Measurements from ENCODE around the gene ZNF343.
"Not testable (repeated sequence)": the region's sequence is repeated elsewhere in the genome, so short reads cannot be mapped to it uniquely, and the experiment has no call there.

Gene ZNF343

GRCh38 chr20:2509468-2509781 lies 710 bp upstream of the ZNF343 start:
- Mint-ChIP-seq H3K4me3 (peak overlapping the region; percentile 97), H3K36me3 (ENCODE audit: low read depth) (peaks cover 13% of the 10 kb centered on the region), H3K9me3 (no peaks in the 10 kb centered on the region), H3K27ac (peak overlapping the region; percentile 94), H3K4me1 (ENCODE audit: low read depth) (peaks cover 21% of the 10 kb centered on the region), H3K27me3 (peaks cover 9% of the 10 kb centered on the region)
- intact Hi-C loops (cut with micrococcal nuclease): loop anchor here (1.0 kb wide), 1 partner anchor 39 kb away; the partner anchor contains the start of gene SNRPB

- Mint-ChIP-seq H3K27ac (peak overlapping the region; percentile 94), H3K4me3 (peak overlapping the region; percentile 97), H3K9me3 (no peaks in the 10 kb centered on the region), H3K36me3 (ENCODE audit: low read depth) (peaks cover 13% of the 10 kb centered on the region), H3K4me1 (ENCODE audit: low read depth) (peaks cover 21% of the 10 kb centered on the region), H3K27me3 (peaks cover 9% of the 10 kb centered on the region)
- intact Hi-C loops (cut with micrococcal nuclease): no loop called here
Measured at GRCh38 chr20:2507875-2508630, 662 bp downstream of the ZNF343 start.

GRCh38 chr20:2507464-2507863 lies 1.3 kb downstream of the ZNF343 start:
- peaks cover 21% of the 10 kb centered on the region for H3K4me1 Mint-ChIP-seq (ENCODE audit: low read depth)
- H3K27me3 Mint-ChIP-seq: peaks cover 6% of the 10 kb centered on the region
- H3K4me3 Mint-ChIP-seq: no peak overlapping the region
- no peak overlapping the region for H3K27ac Mint-ChIP-seq
- intact Hi-C loops (cut with micrococcal nuclease): no loop called here
- H3K9me3 Mint-ChIP-seq: no peaks in the 10 kb centered on the region
- H3K36me3 Mint-ChIP-seq (ENCODE audit: low read depth): peaks cover 13% of the 10 kb centered on the region

DNA sequence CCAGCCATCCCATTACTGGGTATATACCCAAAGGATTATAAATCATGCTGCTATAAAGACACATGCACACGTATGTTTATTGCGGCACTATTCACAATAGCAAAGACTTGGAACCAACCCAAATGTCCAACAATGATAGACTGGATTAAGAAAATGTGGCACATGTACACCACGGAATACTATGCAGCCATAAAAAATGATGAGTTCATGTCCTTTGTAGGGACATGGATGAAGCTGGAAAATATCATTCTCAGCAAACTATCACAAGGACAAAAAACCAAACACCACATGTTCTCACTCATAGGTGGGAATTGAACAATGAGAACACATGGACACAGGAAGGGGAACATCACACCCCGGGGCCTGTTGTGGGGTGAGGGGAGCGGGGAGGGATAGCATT lies 2.3 kb downstream of the ZNF343 start:
- H3K27me3 Mint-ChIP-seq; intact Hi-C loops (cut with micrococcal nuclease); H3K9me3 Mint-ChIP-seq; H3K4me3 Mint-ChIP-seq; H3K27ac Mint-ChIP-seq: not testable (repeated sequence)
- peaks cover 13% of the 10 kb centered on the region for H3K36me3 Mint-ChIP-seq (ENCODE audit: low read depth)
- H3K4me1 Mint-ChIP-seq (ENCODE audit: low read depth): peaks cover 21% of the 10 kb centered on the region

DNA sequence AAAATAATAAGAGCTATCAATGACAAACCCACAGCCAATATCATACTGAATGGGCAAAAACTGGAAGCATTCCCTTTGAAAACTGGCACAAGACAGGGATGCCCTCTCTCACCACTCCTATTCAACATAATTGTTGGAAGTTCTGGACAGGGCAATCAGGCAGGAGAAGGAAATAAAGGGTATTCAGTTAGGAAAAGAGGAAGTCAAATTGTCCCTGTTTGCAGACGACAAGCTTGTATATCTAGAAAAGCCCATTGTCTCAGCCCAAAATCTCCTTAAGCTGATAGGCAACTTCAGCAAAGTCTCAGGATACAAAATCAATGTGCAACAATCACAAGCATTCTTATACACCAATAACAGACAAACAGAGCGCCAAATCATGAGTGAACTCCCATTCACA lies 3.9 kb downstream of the ZNF343 start:
- H3K27me3 Mint-ChIP-seq; H3K9me3 Mint-ChIP-seq; H3K27ac Mint-ChIP-seq; H3K4me3 Mint-ChIP-seq; intact Hi-C loops (cut with micrococcal nuclease): not testable (repeated sequence)
- peaks cover 26% of the 10 kb centered on the region for H3K36me3 Mint-ChIP-seq (ENCODE audit: low read depth)
- H3K4me1 Mint-ChIP-seq (ENCODE audit: low read depth): peaks cover 21% of the 10 kb centered on the region

GRCh38 chr20:2502808-2503384 lies 5.8 kb downstream of the ZNF343 start:
- H3K36me3 Mint-ChIP-seq (ENCODE audit: low read depth): peaks cover 31% of the 10 kb centered on the region
- H3K4me3 Mint-ChIP-seq; intact Hi-C loops (cut with micrococcal nuclease); H3K27ac Mint-ChIP-seq; H3K9me3 Mint-ChIP-seq; H3K27me3 Mint-ChIP-seq: not testable (repeated sequence)
- H3K4me1 Mint-ChIP-seq (ENCODE audit: low read depth): peaks cover 11% of the 10 kb centered on the region

DNA sequence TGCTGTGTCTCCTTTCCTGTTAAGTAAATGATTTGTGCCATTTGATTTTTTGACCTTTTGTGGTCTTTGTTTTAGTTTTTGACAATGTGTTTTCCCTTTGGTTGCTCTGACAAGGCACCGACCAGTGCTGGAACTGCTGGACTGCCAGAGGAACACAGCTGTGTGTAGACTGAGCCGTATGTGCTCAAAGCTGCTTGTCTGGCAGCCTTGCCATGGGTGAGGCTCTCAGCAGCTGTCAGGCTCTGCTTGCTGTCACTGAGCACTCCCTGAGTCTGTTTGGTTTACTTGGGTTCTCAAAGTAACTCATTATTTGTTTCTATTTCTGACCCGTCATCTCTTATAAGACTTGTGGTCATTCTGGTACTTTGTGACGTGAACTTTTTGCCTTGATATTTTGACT lies 23.1 kb downstream of the ZNF343 start:
- Mint-ChIP-seq H3K9me3 (peaks cover 9% of the 10 kb centered on the region), H3K27ac (no peak overlapping the region), H3K36me3 (ENCODE audit: low read depth) (peaks cover 91% of the 10 kb centered on the region), H3K4me3 (no peak overlapping the region), H3K27me3 (no peaks in the 10 kb centered on the region), H3K4me1 (ENCODE audit: low read depth) (no peaks in the 10 kb centered on the region)
- intact Hi-C loops (cut with micrococcal nuclease): no loop called here

- intact Hi-C loops (cut with micrococcal nuclease): no loop called here
- H3K27me3 Mint-ChIP-seq: no peaks in the 10 kb centered on the region
- H3K9me3 Mint-ChIP-seq: peaks cover 15% of the 10 kb centered on the region
- H3K4me1 Mint-ChIP-seq (ENCODE audit: low read depth): no peaks in the 10 kb centered on the region
- no peak overlapping the region for H3K27ac Mint-ChIP-seq
- no peak overlapping the region for H3K4me3 Mint-ChIP-seq
- peaks cover 91% of the 10 kb centered on the region for H3K36me3 Mint-ChIP-seq (ENCODE audit: low read depth)
Measured at GRCh38 chr20:2485080-2485479, 23.6 kb downstream of the ZNF343 start.

GRCh38 chr20:2483504-2483903 lies 25.2 kb downstream of the ZNF343 start:
- Mint-ChIP-seq H3K4me1 (ENCODE audit: low read depth) (no peaks in the 10 kb centered on the region), H3K27me3 (no peaks in the 10 kb centered on the region), H3K36me3 (ENCODE audit: low read depth) (peaks cover 78% of the 10 kb centered on the region), H3K27ac (no peak overlapping the region), H3K4me3 (no peak overlapping the region), H3K9me3 (peaks cover 16% of the 10 kb centered on the region)
- intact Hi-C loops (cut with micrococcal nuclease): no loop called here

- no peak overlapping the region for H3K27ac Mint-ChIP-seq
- peaks cover 56% of the 10 kb centered on the region for H3K36me3 Mint-ChIP-seq (ENCODE audit: low read depth)
- H3K4me3 Mint-ChIP-seq: no peak overlapping the region
- H3K9me3 Mint-ChIP-seq: peaks cover 16% of the 10 kb centered on the region
- H3K27me3 Mint-ChIP-seq: no peaks in the 10 kb centered on the region
- H3K4me1 Mint-ChIP-seq (ENCODE audit: low read depth): no peaks in the 10 kb centered on the region
- intact Hi-C loops (cut with micrococcal nuclease): no loop called here
Measured at GRCh38 chr20:2480381-2480780, 28.3 kb downstream of the ZNF343 start.

- intact Hi-C loops (cut with micrococcal nuclease): no loop called here
- no peaks in the 10 kb centered on the region for H3K4me1 Mint-ChIP-seq (ENCODE audit: low read depth)
- peaks cover 16% of the 10 kb centered on the region for H3K9me3 Mint-ChIP-seq
- no peak overlapping the region for H3K27ac Mint-ChIP-seq
- H3K27me3 Mint-ChIP-seq: no peaks in the 10 kb centered on the region
- no peak overlapping the region for H3K4me3 Mint-ChIP-seq
- H3K36me3 Mint-ChIP-seq (ENCODE audit: low read depth): peaks cover 28% of the 10 kb centered on the region
Measured at GRCh38 chr20:2476742-2477615, 31.7 kb downstream of the ZNF343 start.

- intact Hi-C loops (cut with micrococcal nuclease): no loop called here
- Mint-ChIP-seq H3K36me3 (ENCODE audit: low read depth) (peaks cover 19% of the 10 kb centered on the region), H3K4me3 (no peak overlapping the region), H3K27ac (no peak overlapping the region), H3K4me1 (ENCODE audit: low read depth) (peaks cover 4% of the 10 kb centered on the region), H3K9me3 (peaks cover 11% of the 10 kb centered on the region), H3K27me3 (no peaks in the 10 kb centered on the region)
Measured at GRCh38 chr20:2475850-2476741, 32.6 kb downstream of the ZNF343 start.

GRCh38 chr20:2473516-2473915 lies 35.2 kb downstream of the ZNF343 start:
- Mint-ChIP-seq H3K4me1 (ENCODE audit: low read depth) (peaks cover 24% of the 10 kb centered on the region), H3K27ac (no peak overlapping the region), H3K36me3 (ENCODE audit: low read depth) (peaks cover 22% of the 10 kb centered on the region), H3K27me3 (no peaks in the 10 kb centered on the region), H3K9me3 (no peaks in the 10 kb centered on the region), H3K4me3 (no peak overlapping the region)
- intact Hi-C loops (cut with micrococcal nuclease): no loop called here

Measured in dendritic cell treated with granulocyte-macrophage colony-stimulating factor and Interleukin-4, amounts not matched to agents 40 ng/mL and 50 ng/mL, for 4 days (primary cell).